Measurements from ENCODE around the gene XYLT2. TPM values are rescaled to one million over a fixed set of nuclear protein-coding genes. Genes with fewer than 3 reads are reported as not detected.
A peak's percentile ranks its signal among the peaks of the same experiment; 100 is the strongest.
"Not testable (repeated sequence)": the region's sequence is repeated elsewhere in the genome, so short reads cannot be mapped to it uniquely, and the experiment has no call there.

The XYLT2 gene
- total RNA-seq, 1 experiment from 2014 or later = 22.3 TPM

DNA sequence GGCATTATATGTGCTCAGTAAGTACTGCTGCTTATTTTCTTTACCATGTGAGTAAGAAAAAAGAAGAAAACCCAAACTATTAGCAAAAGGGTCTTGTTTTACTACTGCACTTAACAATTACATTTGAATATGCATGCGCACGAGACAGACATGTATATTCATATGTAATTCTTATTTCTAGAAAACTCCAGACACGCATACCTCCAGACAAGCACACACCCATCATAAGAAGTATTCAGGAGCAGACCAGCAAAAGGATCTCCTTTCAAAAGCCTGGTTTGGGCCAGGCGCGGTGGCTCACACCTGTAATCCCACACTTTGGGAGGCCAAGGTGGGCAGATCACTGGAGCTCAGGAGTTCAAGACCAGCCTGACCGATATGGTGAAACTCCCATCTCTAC lies 43.6 kb downstream of the XYLT2 start:
- DNase-seq (ENCODE audit: low spot score) = no peak

DNA sequence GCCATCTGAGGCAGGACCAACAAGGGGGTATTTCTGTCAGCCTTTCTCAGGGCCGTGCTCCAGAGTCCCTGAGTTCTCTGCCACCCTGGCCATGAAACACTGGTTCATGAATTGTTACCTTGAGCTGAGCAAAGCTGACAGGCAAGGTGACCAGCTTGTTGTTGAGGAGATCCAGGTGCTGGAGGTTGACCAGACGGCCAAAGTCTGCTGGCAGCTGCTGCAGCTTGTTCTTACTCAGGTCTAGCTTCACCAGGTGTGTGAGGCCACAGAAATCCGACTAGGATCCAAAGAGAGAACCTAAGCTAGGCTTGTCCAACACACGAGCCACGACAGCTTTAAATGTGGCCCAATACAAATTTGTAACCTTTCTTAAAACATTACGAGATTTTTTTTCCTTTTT lies 46.7 kb downstream of the XYLT2 start:
- no peak for DNase-seq (ENCODE audit: low spot score)

DNA sequence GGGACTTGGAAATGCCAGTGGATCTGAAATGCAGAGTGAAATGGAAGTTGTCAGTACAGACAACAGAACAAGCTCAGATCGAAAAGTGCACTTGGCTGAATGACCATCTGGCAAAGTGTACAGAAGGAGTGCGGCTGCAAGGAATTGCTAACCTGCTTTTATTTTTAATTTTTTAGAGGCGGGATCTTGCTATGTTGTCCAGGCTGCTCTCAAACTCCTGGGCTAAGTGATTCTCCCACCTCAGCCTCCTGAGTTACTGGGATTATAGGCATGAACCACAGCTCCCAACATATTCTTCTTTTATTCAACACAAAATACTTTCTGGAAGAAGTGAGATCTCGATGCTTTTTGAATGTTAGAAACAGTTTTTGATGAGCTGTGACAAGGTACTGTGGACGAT lies 47.8 kb downstream of the XYLT2 start:
- DNase-seq (ENCODE audit: low spot score) = no peak

DNA sequence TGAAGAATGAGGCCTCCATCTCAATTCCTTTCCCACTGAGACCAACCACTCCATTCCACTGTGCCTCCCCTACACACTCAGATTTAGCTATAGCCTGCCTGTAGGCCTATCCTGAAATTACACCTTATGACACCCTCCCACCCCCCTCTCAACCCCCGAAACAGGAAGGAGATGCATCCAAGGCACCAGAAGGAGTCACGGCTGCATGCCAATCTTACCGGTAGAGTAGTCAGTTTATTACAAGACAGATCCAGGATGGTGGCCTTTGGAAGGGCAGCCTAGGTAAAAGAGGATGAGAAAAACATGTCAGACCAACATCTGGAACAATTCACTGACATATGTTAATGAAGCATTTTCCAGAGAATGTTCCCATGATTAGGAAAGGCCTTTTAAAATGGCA lies 48.8 kb downstream of the XYLT2 start:
- no peak for DNase-seq (ENCODE audit: low spot score)

DNA sequence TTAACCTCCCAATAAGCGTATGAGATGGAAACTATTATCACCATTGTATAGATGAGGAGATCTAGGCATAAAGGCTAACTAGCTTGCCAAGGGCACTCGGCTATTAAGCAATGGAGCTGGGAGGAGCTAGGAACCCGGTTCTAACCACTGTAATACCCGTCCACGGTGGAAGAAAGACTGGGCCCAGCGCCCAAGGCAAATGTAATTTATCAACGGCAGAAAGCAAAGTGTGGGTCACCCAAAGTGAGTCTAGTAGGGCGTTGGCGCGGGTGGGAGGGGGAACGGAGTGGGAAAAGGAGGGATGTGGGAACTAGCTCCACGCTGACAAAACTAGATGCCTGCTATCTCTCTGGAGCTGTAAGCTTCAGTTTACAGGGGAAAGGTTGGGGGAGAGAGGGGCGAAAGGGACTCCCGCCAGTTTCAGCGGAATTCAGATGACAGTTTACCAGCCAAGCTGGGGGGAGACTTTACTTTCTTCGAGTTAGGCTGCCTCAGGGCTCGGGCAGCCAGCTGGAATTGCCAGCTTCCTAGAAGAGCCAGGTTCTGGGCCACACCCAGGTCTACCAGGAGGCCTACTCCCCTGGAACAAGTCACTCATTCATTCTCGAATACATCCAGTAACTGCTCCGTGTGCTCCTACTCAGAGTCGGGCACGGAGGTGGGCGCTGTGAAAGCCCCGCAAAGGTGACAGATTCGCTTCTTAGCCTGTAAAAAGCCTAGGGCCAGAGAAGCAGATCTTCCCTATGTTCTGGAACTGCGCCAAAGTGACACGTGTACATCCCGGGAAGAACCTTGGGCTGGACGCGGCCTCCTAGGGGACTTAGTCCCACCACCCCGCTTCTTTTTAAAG lies 50.6 kb downstream of the XYLT2 start:
- DNase-seq (ENCODE audit: low spot score) = no peak

DNA sequence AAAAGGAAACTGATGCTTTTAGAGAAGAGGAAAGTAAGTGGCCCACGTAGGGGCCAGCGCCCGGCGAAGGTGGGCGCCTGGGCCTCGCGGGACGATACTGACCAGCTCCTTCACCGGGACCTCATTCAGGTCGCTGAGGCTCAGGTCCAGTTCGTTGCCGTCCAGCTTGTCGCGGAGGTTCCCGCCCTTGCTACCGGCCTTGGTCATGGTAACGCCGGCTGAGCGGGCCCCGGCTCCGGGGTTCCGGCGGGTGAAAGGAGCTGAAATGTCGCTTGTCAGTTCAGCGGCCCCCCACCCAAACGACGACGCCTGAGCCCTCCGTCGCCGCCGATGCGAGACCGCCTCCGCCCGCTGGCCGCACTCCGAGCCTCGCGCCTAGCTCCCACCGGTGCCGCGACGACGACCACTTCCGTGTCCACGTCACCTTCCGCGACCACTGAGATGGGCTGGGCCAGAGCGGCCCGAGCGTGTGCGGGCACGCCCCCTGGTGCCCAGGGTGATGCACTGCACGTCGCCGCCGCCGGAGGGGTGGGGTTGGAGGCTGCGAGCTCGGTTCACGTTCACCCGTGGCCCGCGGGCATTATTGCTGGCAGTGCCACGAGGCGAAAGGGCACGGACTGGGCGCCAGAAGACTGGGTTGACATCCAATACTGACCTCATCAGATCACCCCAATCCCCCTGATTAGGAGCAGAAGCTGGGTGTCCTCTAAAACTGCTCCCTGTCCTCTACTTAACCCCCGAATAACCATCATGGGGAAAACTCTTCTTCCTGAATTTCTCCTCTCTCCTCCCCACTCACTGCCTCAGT lies 51.4 kb downstream of the XYLT2 start, which contains the start of gene LRRC59:
Gene LRRC59, minus strand, starts transcription at position 413 of the 808 bp plus-strand sequence. Its CDS starts 206 bp downstream, at position 207.
- DNase-seq (ENCODE audit: low spot score) = peak; percentile 90

DNA sequence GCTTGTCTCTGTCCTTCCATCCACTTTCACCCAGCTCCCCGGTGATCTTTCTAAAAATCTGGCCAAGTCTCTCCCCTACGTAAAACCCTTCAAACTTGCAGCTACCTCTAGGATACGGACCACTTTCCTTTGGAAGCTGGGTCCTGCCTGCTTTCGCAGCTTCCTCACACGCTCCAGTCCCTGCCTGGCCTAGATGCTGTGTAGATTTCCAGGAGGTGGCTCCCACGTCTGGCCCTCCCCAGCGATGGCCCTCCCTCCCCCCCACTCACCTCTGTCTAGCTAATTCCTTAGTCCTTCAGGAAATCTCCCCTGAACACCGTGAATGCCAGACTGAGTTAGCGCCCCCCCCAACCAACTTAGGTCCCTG lies 52.0 kb downstream of the XYLT2 start:
- no peak for DNase-seq (ENCODE audit: low spot score)

DNA sequence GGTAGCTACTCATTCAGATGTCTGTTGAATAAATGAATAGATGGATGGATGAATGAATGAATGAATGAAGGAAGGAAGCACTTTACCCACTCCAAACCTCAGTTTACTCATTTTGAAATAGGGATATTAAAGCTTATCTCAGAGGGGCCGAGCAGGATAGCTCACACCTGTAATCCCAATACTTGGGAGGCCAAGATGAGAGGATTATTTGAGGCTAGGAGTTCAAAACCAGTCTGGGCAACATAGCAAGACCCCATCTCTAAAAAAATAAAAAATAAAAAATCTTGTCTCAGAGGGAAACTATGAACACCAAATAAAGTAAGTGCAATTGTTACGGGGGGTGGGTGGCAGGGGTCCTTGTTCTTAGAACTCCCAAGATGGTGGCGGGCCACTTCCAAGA lies 52.7 kb downstream of the XYLT2 start:
- DNase-seq (ENCODE audit: low spot score) = not testable (repeated sequence)

DNA sequence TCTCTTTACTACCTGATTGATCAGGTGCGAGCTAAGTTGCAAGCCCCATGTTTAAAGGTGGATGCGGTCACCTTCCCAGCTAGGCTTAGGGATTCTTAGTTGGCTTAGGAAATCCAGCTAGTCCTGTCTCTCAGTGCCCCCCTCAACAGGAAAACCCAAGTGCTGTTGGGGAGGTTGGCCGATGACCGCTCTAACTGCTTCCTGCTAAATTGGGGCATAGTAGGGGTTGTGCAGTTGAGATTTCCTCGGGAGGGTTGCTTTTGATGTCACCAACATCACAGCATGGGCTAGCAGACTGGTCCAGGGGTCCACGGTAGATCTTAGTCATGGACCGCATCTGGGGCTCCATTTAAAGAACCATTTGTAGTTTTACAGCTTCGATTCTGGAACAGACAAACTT lies 53.7 kb downstream of the XYLT2 start:
- not testable (repeated sequence) for DNase-seq (ENCODE audit: low spot score)

DNA sequence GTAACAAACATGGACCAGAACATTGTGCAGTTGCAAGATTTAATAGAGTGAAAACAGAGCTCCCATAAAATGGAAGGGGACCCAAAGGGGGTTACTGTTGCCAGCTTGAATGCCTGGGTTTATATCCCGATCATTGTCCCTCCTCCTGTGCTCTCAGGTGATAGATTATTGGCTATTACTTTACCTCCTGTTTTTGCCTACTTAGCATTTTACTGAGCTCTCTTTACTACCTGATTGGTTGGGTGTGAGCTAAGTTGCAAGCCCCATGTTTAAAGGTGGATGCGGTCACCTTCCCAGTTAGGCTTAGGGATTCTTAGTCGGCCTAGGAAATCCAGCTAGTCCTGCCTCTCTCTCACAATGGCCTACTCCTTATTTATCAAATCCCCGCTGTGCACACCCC lies 59.4 kb downstream of the XYLT2 start:
- not testable (repeated sequence) for DNase-seq (ENCODE audit: low spot score)

DNA sequence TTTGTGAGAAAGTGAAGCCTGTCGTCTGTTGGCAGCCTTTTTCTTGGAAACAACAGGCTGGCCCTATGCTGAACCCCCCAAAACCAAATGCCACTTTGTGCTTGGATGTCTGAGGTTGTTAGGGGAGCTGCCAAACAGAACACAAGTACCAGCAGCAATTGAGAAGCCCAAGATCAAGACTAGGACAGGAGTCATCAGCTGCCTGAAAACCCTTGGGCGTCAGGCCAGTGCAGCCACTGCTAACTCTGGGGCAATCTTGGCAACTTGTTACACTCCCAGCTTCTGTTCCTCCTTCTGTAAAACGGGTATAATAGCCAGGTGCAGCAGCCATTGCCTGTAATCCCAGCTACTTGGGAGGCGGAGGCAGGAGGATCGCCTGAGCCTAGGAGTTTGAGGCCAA lies 60.7 kb downstream of the XYLT2 start:
- no peak for DNase-seq (ENCODE audit: low spot score)

DNA sequence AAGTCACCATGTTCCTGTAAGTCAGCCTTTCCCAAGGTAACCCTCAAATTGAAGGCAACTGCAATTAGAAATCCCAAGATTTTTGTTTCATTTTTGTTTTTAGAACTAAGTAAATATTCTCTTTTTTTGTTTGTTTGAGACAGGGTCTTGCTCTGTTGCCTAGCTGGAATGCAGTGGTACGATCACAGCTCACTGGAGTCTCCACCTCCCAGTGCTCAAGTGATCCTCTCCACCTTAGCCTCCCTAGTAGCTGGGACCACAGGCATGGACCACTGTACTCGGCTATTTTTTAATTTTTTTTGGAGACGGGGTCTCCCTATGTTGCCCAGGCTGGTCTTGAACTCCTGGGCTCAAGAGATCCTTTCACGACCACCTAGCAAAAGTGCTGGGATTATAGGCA lies 62.0 kb downstream of the XYLT2 start:
- no peak for DNase-seq (ENCODE audit: low spot score)

Other genes starting within 250 kb of the XYLT2 start
- 0.70 and 1.2 TPM in 2 replicates for gene SAMD14, start 216.0 kb upstream of the XYLT2 start, total RNA-seq (2014; rRNA removed; shearing (Covaris generic))
- gene PPP1R9B, start 195.4 kb upstream of the XYLT2 start, total RNA-seq (2014; rRNA removed; shearing (Covaris generic)) = 16.3 and 18.5 TPM in 2 replicates
- gene SGCA, start 180.1 kb upstream of the XYLT2 start, total RNA-seq (2014; rRNA removed; shearing (Covaris generic)) = 0.45 TPM in 1 of 2 replicates, not detected in the other
- gene COL1A1, start 144.5 kb upstream of the XYLT2 start, total RNA-seq (2014; rRNA removed; shearing (Covaris generic)) = 11.1 and 25.7 TPM in 2 replicates
- gene TMEM92, start 71.7 kb upstream of the XYLT2 start, total RNA-seq (2014; rRNA removed; shearing (Covaris generic)) = 5.6 and 7.4 TPM in 2 replicates
- gene MRPL27, start 27.1 kb downstream of the XYLT2 start, total RNA-seq (2014; rRNA removed; shearing (Covaris generic)) = 179 and 180 TPM in 2 replicates
- 9.4 and 11.9 TPM in 2 replicates for gene EME1, start 27.1 kb downstream of the XYLT2 start, total RNA-seq (2014; rRNA removed; shearing (Covaris generic))
- gene LRRC59, start 51.4 kb downstream of the XYLT2 start, total RNA-seq (2014; rRNA removed; shearing (Covaris generic)) = 201 and 234 TPM in 2 replicates
- gene ACSF2, start 80.1 kb downstream of the XYLT2 start, total RNA-seq (2014; rRNA removed; shearing (Covaris generic)) = 26.5 and 47.2 TPM in 2 replicates
- gene CHAD, start 122.8 kb downstream of the XYLT2 start, total RNA-seq (2014; rRNA removed; shearing (Covaris generic)) = not detected in 2 replicates
- 18.7 and 19.3 TPM in 2 replicates for gene RSAD1, start 132.7 kb downstream of the XYLT2 start, total RNA-seq (2014; rRNA removed; shearing (Covaris generic))
- gene MYCBPAP, start 162.3 kb downstream of the XYLT2 start, total RNA-seq (2014; rRNA removed; shearing (Covaris generic)) = not detected in 2 replicates
- gene EPN3, start 186.6 kb downstream of the XYLT2 start, total RNA-seq (2014; rRNA removed; shearing (Covaris generic)) = not detected in 2 replicates
- gene SPATA20, start 201.0 kb downstream of the XYLT2 start, total RNA-seq (2014; rRNA removed; shearing (Covaris generic)) = 88.7 and 104 TPM in 2 replicates
- 0.97 and 1.7 TPM in 2 replicates for gene CACNA1G, start 214.6 kb downstream of the XYLT2 start, total RNA-seq (2014; rRNA removed; shearing (Covaris generic))

All from H4 (cell line).